K562 (cell line): ENCODE data around the gene ENKD1. TPM values are rescaled to one million over a fixed set of nuclear protein-coding genes. Genes with fewer than 3 reads are reported as not detected.
A peak's percentile ranks its signal among the peaks of the same experiment; 100 is the strongest.

Experiments
- ARNT ChIP-seq, 2 experiments: fragments of 450-650 bp; IDR thresholded peaks; 2 replicates each; pipeline ENCODE4 v1.6.1; 2016; ENCODE audit warnings: mild to moderate bottlenecking in 1 of 2
- CREM ChIP-seq: IDR thresholded peaks from 2 replicates; pipeline ENCODE4 v1.6.1; 2014; ENCODE audit warnings: antibody characterized with exemption, low read depth
- GABPA ChIP-seq: fragments of 200-800 bp; sonication (Bioruptor generic); conservative IDR thresholded peaks from 2 replicates; pipeline ENCODE4 v1.6.1; 2016; ENCODE audit warnings: low read depth, missing genetic modification characterization, missing compliant biosample characterization
- ZNF263 ChIP-seq: sonication (generic); formaldehyde crosslinking; IDR thresholded peaks from 2 replicates; pipeline ENCODE4 v1.8.0; 2022; ENCODE audit warnings: mild to moderate bottlenecking, missing genetic modification reagents, borderline replicate concordance
- ZNF699 ChIP-seq: fragments of 250-450 bp; sonication (Bioruptor Pico); IDR thresholded peaks from 2 replicates; pipeline ENCODE4 v1.8.0; 2021; ENCODE audit warnings: mild to moderate bottlenecking, moderate library complexity; ENCODE audit not compliant: insufficient replicate concordance
- polyA plus RNA-seq, 8 experiments: library from polyadenylated mRNA; depleted of rRNA in 4 of 8; stranded (reverse) in 5 of 8; unstranded in 3 of 8; fragments of >200 nt; fragmentation: Nextera tagmentation in 2 of 8; fragmentation: Illumina TruSeq in 1 of 8; extraction: Ambion mirVana in 2 of 8; extraction: Trizol in 1 of 8; gene quantifications; 2 replicates each; pipeline versions ENCODE4 v1.2.1 to v1.2.3, GENCODE V29; 2011 to 2014; ENCODE audit warnings: inconsistent platforms in 1 of 8, missing spikeins in 1 of 8
- total RNA-seq, 7 experiments: library from RNA; depleted of rRNA in 6 of 7; stranded (reverse); fragments of >200 nt in 6 of 7; fragmentation: Illumina TruSeq in 2 of 7; extraction: Trizol in 2 of 7; gene quantifications; 2 replicates each; pipeline versions ENCODE4 v1.2.1 to v1.2.3, GENCODE V29; 2011 to 2021; ENCODE audit warnings: low replicate concordance in 1 of 7
- TF ChIP-seq, protein P1 (sequence below): fragments of 250-450 bp; sonication (Bioruptor Pico); IDR thresholded peaks from 2 replicates; pipeline ENCODE4 v1.4.0; 2020; ENCODE audit warnings: borderline replicate concordance

Gene ENKD1
- total and polyA plus RNA-seq, 9 of the 15 experiments (the other 6 are each of a cell fraction or from before 2014, with no cell fraction given) = 1.1 to 26.9 (median 8.3) TPM

DNA sequence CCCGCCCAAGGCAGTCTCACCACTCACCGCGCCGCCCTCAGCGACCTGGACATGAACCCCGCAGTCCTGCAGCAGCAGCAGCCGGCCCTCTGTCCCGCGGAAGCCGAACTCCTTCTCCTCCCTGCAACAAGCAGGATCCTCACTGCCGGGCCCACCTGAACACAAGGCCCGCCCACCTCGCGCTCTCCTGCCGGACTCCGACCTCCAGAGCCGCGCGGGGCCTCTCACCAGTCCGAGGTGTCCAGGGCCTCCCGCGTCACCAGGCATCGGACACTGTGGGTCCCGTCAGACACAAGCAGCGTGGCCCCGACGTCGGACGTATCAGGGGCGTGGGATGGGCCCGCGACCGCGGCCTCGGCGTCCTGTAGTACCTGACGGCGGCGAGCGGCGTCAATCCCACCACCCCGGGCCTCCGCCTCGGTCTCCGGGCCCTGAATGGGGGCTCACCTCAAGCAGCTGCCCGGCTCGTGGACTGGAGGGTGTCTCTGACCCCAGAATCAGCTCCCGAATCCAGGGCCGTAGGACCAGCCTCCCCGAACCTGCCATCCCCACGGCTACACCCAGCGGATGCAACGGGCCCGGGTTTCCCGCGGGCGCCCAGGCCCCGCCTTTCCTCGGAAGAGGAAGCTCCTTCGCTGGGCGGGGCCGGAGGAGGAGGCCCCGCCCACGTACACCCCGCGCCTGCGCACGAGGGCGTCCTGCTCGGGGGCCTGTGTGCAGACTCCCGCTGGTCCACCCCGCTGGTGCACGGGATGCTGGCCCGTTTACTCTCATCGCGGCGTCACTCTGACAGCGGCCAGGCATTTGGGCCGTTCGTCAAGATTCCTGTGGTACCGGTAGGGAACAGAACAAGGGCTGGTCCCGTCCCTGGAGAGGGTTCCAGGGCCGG lies 6.6 kb downstream of the ENKD1 start, which contains the start of gene ACD (continued):
- TF ChIP-seq CREM = no peak
- TF ChIP-seq, protein P1, sequence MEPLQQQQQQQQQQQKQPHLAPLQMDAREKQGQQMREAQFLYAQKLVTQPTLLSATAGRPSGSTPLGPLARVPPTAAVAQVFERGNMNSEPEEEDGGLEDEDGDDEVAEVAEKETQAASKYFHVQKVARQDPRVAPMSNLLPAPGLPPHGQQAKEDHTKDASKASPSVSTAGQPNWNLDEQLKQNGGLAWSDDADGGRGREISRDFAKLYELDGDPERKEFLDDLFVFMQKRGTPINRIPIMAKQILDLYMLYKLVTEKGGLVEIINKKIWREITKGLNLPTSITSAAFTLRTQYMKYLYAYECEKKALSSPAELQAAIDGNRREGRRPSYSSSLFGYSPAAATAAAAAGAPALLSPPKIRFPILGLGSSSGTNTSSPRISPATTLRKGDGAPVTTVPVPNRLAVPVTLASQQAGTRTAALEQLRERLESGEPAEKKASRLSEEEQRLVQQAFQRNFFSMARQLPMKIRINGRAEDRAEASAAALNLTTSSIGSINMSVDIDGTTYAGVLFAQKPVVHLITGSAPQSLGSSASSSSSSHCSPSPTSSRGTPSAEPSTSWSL (CRISPR knock-in tag) = 0 out of 2 replicates have a peak, but pooled peaks have one; percentile 7
- no peak for TF ChIP-seq ZNF699 (CRISPR knock-in tag)
- peak; percentile 85 for TF ChIP-seq GABPA (tag)
- peak; percentile 46; the same call in 1 of the 2 replicates for TF ChIP-seq ZNF263 (CRISPR knock-in tag)
- TF ChIP-seq ARNT (IDR thresholded peaks at IDR 0.05) = no peak
